ENCODE data around the gene SLC15A1. TPM values are rescaled to one million over a fixed set of nuclear protein-coding genes. Genes with fewer than 3 reads are reported as not detected.

Gene SLC15A1
- total RNA-seq, 1 donor from 2014 or later, result 140 TPM

DNA sequence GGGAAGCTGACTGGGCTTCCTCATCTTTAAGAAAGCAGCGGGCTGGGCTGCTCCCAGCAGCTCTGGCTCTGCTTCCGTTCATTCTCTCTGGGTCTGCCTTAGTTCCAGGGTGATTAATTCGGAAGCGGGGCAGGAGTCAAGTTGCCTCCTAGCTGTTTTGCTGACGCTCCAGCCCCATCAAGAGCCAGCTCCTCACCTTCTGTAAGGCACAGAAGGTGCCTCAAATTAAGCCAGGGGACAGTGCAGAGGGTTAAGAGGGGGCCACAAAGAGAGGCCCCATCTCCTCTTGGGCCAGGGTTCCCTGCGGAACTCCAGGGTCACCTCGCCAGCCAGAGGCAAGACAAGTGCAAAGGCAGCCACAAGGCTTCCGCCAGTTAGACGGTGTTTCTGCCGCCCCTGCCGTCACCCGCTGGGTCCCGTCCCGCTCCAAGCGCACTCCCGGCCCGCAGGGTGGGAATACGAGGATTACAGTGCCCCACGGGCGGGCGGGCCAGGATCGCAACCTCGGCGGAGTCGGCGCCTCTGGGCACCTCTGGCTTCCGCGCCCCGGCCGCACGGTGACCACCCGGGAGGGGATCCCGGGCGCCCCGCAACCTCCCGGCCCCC, 508 bp downstream of the SLC15A1 start:
- DNase-seq (ENCODE audit: low spot score), result no peak

DNA sequence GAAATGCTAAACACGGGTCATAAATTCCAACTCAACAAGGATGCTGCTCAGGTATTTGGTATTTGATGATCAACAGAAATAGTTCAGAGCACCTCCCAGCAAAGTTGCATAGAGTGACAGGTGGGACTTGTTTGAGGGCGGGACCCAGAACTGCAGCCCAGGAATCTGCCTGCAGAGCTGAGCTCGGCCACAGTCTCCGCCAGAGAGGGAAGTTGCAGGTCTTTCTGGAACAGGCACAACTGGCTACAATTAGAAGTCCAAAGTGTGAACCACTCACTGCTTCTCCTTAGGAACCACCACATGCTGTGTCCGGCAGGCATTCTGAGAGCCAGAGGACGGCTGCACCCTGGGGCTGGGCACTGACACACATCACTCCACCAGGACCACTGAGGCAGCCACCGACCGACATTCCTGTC, 1.1 kb downstream of the SLC15A1 start:
- peak; percentile 66 for DNase-seq (ENCODE audit: low spot score)

DNA sequence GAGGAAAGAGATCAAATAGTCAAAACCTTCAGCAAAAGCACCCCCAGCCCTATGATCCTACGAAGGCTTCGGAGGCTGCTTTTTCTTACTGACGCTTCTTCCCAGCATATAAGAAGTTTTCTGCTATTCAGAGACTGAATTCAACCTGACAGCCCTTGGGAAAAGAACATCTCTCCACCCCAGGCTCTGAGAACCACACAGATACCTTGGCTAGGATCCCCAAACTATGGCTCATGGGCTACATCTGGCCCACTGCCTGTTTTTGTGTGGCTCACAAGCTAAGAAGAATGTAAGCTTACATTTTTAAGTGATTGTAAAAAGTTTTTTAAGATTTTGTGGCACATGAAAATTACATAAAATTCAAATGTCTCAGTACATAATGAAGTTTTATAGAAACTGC, 3.0 kb downstream of the SLC15A1 start:
- no peak for DNase-seq (ENCODE audit: low spot score)

DNA sequence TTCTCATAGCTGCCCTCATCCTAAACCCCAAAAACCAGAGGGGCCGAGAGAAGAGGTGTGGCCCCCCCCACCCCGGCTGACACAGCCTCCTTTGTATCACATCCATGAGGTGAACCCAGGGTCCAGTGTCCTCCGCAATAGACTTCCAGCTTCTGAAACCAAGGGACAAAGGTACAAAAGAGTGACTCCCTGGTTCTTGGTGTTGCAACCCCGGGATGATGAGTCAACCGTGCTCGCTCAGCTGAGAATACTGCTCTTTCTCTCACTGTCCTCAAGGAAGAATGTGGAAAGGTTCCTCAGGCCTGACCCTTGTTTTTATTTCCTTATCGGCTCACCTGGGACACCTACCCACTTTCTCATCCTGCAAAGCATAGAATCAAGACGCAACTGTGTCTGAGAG, 5.5 kb downstream of the SLC15A1 start:
- DNase-seq (ENCODE audit: low spot score), result peak; percentile 63

DNA sequence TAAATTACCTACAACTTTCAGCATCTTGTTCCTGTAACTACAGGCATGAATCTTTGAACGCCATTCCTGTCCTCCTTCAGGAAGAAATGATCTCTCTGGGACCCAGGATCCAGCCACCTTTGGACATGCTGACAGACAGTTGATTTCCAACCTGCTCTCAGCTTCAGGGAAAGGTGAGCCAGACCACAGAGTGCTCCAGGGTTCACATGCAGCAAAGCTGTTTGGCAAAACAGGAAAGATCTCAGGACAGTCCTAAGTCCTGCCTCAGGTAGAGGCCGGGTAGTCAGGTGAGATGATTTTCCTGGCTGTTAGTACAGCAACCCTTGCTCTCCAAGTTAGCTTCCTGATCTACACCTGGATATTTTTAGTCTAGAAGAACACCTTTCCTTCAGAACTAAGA, 9.1 kb downstream of the SLC15A1 start:
- DNase-seq (ENCODE audit: low spot score), result peak; percentile 31

DNA sequence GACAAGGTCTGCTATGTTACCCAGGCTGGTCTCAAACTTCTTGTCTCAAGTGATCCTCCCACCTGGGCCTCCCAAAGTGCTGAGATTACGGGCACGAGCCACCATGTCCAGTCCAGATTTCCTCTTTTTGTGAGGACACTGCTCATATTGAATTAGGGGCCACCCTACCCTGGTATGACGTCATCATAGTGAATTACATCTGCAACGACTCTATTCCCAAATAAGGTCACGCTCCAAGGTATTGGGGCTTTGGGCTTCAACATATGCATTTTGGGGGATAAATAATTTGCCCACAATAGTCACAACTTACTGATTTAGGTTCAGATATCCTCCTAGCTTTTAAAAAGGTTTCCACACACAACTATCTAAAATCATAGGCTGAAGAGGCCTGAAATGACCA, 9.5 kb downstream of the SLC15A1 start:
- DNase-seq (ENCODE audit: low spot score), result no peak

DNA sequence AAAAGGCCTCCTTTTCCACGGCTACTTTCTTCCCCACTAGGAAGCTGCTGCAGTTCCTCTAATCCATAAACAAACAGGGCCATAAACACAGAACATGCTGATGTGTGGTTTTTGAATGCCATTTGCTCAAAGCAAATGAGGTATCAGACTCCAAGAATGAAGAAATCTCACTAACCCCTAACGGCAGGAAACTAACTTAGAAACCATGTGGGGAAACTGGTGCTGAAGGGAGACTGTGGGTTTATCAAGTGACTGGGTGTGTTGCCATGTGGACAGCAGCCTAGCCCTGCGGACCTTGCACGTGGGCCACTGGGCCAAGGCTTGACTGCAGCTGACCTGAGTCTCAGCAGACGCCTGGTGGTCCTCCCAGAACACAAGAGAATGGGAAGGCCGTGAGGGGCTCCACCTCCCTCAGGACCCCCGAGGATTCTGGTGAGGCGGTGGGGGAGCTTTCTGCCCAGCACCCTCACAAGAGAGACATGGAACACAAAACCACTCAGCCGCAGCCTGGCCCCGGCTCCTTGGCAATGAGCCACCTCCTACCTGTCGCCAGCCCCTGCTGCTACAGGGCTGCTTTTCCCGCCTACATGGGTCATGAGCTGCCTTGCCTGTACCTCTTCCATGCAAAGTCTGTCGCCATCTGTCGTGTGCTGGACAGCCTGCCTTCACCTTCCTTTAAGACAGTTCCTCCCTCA, 10.6 kb downstream of the SLC15A1 start:
- no peak for DNase-seq (ENCODE audit: low spot score)

DNA sequence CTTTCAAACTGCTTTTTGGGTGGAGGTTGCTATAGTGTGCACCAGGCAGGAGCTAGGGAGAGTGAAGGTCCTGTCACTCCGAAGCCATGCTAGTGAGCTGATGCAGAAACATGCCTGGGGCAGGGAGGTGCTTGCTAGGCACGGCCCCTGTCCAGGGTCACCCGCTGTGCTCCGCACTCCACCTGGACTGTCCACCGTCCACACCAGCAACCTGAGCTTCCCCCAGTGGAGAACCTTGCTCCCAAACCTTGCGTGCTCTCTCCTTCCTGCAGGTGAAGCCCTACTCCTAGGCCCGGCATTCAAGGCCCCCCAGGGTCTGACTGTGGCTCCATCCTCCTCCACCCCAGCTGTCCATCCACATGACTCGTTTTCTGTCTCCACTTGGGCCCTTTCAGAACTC, 12.3 kb downstream of the SLC15A1 start:
- DNase-seq (ENCODE audit: low spot score), result no peak

DNA sequence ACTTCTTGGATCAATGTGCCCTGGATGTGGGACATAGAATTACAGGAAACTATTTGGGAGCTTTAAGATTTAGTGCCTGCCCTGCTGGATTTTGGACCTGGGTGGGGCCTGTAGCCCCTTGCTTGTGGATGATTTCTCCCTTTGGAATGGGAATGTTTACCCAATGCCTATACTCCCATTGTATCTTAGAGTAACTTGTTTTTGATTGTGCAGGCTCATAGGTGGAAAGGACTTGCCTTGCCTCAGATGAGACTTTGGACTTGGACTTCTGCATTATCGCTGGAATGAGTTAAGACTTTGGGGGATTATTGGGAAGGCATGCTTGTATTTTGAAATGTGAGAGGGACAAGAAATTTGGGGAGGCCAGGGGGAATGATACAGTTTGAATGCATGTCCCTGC, 13.5 kb downstream of the SLC15A1 start:
- no peak for DNase-seq (ENCODE audit: low spot score)

DNA sequence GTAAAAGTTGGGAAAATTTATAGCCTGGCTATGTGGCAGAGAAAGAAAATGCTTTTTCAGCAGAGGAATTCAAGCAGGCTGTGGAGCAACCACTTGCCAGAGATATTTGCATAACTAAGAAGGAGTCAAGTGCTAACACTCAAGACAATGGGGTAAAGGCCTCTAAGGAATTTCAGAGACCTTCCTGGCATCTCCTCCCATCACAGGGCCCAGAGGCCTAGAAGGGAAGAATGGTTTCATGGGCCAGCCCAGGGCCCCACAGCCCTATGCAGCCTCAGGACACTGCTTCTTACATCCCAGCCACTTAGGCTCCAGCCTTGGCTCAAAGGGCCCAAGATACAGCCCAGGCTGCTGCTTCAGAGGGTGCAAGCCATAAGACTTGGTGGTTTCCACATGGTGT, 14.3 kb downstream of the SLC15A1 start:
- DNase-seq (ENCODE audit: low spot score), result no peak

DNA sequence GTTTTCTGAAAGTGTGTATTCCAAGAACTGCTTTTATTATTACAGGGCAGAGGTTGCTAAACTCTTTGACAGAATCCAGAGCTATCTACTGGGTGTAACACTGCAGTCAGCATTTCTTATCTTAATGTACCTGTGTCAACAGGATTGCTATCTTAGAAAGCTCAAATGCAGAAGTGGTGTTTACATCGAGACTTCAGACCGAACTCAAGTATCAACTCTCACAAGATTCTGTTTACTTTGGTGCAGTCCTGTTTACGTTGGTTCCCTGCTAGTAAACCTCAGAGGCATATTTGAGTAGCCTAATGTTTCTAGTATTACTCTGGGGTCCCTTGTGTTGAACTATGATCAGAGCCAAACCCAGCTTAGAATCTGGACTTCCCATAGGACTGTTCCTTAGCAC, 20.5 kb downstream of the SLC15A1 start:
- DNase-seq (ENCODE audit: low spot score), result no peak

DNA sequence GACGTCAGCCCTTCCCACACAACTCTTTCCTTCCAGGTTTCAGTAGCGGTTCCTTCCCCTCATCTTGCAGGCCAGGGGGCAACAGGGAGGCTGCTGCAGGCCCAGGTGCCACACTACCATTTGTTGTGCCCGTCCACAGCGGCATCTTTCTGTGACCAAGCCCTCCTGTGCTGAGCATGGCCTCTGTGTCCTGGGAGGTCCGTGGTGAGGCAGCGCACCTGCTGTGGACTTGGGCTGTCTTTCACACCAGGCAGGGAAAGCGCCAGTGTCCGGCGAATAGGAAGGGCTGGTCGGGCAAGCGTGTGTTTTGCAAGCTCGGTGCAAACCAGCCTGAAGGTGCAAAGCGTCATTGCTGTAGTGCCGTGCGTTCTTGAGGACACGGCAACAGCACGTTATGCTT, 21.4 kb downstream of the SLC15A1 start:
- no peak for DNase-seq (ENCODE audit: low spot score)

DNA sequence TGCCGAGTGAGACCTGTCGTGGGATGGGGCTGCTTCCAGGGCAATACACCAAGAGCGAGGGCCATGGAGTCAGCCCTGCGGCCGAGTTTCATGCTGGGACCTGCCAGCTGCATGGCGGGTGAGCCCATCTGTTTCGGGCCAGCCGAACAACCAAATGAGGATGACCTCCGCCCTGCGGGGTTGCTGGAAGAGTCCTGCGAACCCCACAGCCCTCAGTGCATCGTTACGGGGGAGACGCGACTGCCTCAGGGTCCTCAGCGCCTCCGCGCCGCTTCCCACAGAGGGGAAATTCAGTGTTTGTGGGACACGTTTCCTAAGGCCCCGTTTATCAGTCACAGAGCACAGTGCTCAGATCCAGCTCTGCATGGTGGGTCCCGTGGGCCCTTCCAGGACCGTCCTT, 22.0 kb downstream of the SLC15A1 start:
- DNase-seq (ENCODE audit: low spot score), result no peak

DNA sequence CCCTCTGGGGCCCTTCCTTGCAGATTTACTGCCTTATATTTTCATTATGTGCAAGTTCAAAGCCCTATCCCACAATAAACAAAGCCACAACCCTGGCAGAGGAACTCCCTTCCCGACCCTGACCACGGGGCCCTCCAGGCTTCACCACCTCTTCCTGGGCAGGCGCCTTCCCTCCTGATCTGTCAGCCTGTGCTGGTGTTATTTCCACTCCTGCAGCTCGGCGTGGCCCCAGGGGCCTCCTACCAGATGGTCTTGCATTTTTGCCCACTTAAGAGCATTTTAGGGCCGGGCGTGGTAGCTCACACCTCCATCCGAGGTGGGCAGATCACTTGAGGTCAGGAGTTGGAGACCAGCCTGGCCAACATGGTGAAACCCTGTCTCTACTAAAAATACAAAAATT, 22.8 kb downstream of the SLC15A1 start:
- DNase-seq (ENCODE audit: low spot score), result no peak

DNA sequence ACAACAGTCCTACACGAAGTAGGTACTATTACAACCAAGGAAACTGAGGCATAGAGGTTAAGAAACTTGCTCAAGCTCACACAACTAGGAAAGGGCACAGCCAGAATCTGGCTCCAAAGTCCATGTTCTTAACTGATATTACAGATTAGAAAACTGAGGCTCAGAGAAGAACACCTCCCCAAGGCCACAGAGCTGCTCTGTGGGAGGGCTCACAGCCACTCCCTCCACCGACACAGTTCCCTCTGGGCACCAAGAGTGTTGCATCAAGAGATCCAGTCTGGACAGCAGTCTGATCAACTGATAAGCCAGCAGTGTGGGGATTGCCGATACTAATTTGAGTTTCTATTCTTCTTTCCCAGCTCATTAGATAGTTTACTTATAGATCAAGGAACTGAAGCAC, 29.5 kb downstream of the SLC15A1 start:
- DNase-seq (ENCODE audit: low spot score), result peak; percentile 55

DNA sequence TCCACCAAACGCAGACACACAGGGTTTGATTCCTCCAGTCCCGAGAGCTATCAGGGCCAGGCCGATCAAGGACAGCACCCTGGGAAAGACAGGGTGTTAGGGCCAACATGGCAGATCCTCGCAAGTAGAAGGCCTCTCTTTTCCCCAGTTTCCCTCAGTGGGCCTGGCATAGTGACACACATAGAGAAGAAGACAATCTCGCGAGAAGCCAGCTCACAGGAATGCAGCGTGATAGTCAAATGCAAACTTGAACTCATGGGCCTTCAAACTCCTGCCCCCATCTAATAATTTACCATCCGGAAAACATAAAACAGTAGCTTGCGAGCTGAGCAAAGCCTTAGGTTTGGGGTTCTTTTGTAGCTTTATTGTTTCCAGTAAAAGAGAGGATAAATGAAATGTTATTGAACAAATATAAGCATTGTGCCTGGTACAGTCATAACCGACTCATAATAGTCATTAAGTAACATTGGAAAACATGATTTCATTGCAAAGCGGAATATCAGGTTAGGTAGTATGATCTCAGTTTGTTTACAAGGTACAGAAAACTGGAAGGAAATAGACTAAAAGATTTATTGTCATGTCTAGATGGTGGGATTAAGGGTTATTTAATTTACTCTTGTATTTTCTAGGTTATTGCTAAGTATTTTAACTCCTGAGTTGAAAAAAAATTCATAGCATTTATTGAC, 30.5 kb downstream of the SLC15A1 start:
- DNase-seq (ENCODE audit: low spot score), result no peak

DNA sequence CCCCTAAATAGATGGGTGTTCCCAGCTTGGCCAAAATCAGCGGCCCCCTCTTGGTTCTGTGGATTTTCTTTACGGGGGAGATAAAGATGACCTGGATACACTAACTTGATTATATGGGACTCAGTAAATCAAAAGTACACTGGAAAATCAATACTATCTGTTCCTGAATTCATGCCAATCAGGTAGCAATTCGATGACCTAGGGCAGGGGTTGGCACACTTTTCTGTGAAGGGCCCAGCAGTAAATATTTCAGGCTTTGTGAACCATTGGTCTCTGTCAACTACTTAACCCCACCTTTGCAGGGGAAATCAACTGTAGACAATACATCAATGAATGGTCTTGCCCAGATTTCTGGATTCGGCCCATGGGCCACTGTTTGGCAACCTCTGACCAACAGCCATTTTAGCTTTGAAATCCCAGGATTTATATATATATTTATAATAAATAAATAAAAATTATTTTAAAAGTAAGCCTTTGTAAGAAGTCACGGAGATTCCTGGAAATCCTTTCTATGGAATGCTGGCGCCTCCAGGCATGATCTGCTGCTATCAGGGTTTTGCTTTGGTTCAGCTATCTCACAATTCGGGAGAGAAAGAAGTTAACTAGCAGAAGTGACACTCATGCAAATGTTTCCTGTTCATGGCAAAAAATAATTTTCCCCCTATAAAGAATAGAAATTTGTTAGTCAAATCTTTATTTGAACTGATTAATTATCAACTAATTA, 32.8 kb downstream of the SLC15A1 start:
- no peak for DNase-seq (ENCODE audit: low spot score)

DNA sequence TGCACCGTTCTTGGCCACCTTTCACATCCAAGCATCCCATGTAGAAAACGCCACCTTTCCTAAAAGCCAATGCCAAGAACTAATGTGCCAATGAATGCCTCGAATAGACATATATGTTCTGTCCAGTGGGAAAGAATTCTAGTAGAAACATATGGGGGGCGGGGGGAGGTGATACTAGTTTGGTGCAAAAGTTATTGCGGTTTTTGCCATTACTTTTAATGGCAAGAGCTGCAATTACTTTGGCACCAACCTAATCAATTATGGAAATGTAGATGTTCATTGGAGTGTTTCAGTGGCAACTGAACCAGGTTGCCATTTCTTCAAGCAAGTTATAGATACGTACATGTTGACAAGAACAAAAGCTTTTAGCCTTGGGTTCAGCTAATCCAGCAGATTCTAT, 34.6 kb downstream of the SLC15A1 start:
- no peak for DNase-seq (ENCODE audit: low spot score)

DNA sequence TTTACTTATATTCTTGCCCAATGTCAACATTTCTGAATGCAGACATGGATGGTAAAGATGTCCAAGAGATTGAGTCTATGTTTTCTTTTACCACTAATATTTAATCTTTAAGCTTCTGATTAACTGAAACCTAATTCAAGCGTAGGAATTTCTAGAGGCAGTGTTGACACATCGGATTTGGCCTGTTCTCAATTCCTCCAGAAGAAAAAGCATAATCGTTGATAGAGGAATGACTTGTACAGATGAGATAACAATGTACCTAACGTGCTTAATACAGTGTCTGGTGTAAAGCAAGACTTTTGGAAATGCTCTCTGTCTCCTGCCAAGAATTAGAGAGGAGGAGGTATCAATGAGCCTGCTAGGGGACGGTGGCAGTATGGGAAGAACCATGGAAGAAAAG, 35.2 kb downstream of the SLC15A1 start:
- DNase-seq (ENCODE audit: low spot score), result peak; percentile 28

DNA sequence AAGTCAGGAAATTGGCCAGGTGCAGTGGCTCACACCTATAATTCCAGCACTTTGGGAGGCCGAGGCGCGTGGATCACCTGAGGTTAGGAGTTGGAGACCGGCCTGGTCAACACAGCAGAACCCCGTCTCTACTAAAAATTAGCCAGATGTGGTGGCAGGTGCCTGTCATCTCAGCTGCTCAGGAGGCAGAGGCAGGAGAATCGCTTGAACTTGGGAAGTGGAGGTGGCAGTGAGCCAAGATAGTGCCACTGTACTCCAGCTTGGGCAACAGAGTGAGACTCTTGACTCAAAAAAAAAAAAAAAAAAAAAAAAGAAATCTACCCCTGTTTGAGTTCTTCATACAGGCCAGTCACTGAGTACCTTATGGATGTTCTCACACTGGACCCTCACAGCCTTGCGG, 42.0 kb downstream of the SLC15A1 start:
- no peak for DNase-seq (ENCODE audit: low spot score)

DNA sequence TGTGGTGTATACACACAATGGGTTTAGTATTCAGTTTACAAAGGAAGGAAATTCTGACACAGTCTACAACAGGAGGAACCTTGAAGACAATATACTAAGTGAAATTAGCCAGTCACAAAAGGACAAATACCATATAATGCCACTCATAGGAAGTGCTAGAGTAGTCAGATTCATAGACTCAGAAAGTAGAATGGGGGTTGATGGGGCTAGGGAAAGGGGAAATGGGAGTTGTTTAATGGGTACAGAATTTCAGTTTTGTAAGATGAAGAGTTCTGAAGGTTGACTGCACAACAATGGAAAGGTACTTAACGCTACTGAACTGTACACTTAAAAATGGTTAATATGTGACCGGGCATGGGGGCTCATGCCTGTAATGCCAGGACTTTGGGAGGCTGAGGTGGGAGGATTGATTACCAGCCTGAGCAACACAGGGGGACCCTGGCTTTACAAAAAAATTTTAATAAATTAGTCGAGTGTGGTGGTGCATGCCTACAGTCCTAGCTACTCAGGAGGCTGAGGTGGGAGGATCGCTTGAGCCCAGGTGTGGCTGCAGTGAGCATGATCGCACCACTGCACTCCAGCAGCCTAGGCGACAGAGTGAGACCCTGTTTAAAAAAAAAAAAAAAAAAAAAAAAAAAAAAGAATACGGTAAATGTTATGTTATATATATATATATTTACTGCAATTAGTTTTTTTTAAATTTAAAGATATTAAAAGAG, 45.0 kb downstream of the SLC15A1 start:
- no peak for DNase-seq (ENCODE audit: low spot score)

Measured in mucosa of gallbladder (tissue), 1 donor.